GM18861 (cell line): ENCODE data around the gene SND1.

Experiments used
- ATAC-seq: cut with Tn5 transposase; IDR thresholded peaks from one replicate; pipeline ENCODE4 v1.9.1; 2021; ENCODE audit not compliant: unreplicated experiment

Gene SND1

GRCh38 chr7:127764681-127765080 is 112.7 kb downstream of the SND1 start:
- ATAC-seq: no peak

DNA sequence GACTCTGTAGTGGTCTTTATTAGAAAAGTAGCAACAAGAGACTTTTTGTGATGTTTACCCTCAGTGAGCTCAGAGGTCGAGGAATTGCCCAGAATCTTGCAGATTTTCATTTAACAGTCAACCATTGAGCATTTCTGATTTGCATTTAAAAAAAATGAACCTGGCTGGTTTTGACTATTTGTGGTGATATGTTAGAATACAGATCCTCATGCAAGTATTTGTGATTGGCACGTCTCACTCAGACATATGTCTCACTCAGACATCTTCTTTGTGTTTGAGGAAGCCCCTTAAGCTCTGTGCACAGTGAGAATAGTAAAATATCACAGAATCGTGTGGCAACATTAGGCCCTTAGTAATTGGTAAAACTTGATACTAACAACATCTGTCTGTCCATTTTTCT is 113.2 kb downstream of the SND1 start:
- no peak for ATAC-seq

GRCh38 chr7:127766831-127767459 is 115.0 kb downstream of the SND1 start:
- ATAC-seq: no peak

DNA sequence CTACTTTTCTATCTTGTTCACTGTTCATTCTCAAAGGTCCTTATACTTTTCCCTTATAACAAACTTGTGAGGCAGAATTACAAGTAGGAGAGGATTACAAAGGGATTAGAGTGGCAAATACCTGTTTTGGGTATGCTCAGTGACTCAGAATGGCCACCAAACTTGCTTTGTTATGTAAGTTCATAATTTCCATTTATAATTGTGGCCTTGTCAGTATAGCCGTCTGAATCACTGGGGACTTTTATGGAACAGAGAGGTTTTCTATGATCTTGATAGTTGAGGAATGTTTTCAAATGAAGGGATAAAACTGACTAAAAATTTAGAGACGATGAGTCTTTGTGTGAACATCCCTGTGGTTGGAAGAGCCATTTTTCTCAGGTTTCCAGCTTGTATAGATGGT is 116.2 kb downstream of the SND1 start:
- ATAC-seq: no peak

- ATAC-seq: no peak
Measured at GRCh38 chr7:127769137-127769536, 117.1 kb downstream of the SND1 start.

DNA sequence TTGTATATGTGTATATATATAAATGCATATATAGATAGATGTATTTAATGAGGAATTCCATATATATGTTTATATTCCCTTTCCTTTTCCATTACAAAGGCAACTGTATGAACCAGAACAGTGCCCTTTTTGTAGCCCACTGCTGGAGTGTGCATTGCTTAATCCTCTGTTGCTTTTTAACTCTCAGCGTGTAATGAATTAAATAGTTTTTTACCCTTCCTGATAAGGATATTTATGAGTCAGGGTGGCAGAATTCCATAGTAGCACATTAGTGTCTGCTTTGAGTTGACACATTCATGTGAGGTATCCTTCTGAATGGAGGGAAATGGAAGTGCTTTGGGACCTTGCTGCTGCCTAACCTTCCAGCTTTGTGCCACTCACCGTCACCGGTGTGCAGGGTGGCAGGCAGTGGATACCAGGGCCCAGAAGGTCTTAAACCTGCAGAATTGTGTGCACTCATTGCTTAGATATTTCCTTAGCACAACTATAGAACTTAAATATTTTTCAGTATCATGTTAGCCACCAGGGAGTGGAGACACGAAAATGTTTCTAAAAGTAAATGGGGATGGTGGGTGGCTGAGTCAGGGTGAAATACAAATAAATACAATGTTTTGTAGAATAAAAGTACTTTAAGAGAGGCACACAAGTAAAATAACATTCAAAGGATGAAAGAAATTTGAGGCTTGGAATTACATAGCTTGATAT is 117.9 kb downstream of the SND1 start:
- ATAC-seq: no peak

DNA sequence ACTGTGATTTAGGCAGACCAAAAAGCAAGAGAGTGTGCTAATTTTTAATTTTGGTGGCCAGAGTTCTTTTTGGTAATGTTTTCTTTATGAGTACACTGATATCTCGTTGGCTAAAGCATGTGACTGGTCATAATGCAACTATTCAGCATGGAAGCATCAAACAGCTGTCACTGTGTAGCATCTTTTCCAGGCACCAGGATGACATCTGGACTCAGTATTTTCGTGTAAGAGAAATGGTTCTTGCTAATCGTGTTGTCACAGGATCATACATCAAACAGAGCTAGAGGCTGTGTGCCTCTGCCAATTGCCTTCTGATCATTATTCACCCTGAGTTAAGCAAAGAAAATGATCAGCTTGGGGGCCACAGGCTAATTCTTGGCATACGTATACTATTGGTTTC is 118.9 kb downstream of the SND1 start:
- no peak for ATAC-seq

GRCh38 chr7:127771707-127772106 is 119.7 kb downstream of the SND1 start:
- ATAC-seq: no peak

DNA sequence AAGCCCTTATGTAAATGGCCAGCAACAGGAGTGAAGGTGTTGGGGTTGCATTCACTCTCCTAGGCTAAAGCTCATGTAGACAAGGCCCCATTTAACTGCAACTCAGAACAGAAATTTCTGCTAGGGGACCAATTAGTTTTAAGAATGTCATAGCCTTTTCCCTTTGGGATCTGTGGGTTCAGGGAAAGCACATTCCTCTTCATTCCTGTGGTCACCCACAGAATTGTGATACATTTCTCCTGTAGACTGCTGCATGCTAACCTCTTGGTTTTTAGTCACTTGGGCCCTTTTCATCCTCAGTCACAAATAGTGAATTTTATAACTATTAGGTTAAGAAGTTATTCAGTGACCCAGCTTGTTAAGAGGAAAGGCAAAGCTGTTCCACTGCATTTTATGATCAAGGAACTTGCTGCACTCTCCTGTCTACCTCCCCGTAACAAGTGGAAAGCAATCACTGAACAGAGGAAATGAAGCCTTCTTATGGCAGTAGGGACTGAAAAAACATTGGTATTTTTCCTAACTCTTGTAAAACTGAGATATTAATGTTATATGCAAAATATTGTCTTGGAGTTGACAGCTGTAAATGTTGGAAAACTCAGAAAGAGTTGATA is 124.9 kb downstream of the SND1 start:
- no peak for ATAC-seq

- ATAC-seq: no peak
Measured at GRCh38 chr7:127780489-127780888, 128.5 kb downstream of the SND1 start.

DNA sequence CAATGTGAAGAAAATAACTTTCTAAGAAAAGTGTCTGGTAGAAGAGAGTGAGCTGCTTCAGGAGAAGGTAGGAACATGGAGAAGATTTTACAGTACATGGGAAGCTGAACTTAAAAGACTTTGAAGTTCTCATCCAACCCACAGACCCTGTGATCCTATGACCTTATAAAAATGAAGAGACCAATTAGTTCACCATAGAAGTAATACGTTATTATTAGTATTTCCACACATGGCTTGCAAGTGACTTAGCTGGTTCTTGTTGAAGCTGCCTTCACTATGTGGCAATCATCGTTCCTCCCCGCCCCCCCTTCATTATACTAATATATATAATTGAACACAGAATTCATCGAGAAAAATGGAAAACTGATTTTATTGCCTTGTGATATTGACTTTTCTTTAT is 129.1 kb downstream of the SND1 start:
- ATAC-seq: no peak

DNA sequence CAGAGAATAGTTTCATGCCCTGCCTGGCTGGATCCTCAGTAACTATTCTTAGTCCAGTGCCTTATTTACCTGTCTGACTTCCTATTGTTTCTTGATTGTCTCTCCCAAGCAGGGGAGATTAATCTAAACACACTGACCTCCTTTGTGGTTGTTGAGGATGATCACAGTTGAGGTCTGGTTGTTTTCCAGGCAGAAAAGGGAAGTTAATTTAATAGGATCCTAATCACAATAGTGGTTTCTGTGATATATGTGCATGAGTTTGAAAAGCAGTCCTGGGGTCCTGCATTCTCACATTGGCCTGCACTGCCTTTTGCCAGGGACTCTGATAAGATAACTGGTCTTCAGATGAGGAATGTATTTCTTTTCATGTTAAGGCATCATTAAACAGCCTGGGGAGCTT is 130.1 kb downstream of the SND1 start:
- ATAC-seq: no peak

GRCh38 chr7:127782654-127783559 is 130.9 kb downstream of the SND1 start:
- ATAC-seq: peak; percentile 93

DNA sequence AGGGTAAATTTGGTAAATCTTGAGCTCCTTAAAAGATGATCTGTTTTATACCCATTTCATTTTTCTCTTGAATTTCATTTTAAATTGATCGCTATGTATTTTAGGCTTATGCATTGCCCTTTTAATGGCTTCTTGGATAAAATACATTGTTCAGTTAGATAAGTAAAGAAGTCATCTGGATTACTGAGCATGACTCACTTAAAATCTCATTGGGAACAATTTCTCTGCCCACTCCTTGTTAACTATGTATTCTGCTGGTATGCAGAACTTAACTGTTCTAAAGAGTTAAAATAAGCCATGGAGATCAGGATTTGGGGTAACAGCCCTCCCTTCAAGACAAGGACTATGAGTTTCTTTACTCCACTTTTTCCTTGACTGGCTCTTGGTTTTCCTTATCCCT is 134.2 kb downstream of the SND1 start:
- no peak for ATAC-seq

DNA sequence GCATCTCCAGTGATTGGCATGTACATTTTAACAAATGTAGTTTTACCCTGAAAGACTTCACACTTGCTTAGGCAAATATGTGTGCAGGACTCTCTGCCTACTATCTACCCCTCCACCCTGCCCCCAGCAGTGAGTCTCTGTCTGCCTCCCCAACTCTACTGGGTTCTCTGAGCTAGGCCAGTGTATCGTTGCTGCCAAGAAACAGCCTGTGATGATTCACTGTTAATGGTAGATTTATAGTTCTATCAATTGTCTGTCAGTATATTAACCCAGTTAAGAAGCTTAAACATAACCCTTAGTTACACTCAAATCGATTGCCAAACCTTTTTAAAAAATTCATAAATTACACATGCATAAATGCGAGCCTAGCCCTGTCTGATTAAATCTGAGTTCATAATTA is 137.0 kb downstream of the SND1 start:
- ATAC-seq: no peak

DNA sequence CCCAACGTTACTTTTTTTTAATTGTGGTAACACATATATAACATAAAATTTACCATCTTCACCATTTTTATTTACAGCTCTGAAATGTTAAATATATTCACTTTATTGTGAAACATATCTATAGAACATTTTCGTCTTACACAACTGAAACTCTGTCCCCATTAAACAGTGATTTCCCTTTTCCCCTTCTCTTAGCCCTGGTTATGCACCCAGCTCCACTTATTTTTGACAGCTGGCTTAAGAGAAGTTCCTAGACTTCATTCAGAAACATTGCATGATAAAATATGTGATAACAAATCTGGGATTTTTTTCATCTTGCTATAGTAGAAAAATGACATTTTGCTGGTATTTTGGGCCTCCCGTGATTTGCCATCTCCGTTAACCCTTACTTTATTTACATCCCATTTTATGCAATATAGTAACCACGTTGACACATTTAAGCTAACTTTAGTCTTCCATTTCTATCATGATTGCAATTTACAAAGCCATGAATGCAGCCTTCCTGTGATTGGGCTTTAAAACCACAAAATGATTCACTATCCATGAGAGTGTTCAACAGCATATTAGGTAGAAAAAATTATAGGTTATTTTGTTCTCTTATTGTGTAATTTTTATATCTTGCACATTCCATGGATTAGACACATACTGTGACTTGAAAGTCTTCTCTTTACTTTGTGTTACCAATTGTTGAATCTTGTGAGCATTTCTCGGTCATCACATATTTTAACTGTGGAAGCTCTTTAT is 139.6 kb downstream of the SND1 start:
- no peak for ATAC-seq

DNA sequence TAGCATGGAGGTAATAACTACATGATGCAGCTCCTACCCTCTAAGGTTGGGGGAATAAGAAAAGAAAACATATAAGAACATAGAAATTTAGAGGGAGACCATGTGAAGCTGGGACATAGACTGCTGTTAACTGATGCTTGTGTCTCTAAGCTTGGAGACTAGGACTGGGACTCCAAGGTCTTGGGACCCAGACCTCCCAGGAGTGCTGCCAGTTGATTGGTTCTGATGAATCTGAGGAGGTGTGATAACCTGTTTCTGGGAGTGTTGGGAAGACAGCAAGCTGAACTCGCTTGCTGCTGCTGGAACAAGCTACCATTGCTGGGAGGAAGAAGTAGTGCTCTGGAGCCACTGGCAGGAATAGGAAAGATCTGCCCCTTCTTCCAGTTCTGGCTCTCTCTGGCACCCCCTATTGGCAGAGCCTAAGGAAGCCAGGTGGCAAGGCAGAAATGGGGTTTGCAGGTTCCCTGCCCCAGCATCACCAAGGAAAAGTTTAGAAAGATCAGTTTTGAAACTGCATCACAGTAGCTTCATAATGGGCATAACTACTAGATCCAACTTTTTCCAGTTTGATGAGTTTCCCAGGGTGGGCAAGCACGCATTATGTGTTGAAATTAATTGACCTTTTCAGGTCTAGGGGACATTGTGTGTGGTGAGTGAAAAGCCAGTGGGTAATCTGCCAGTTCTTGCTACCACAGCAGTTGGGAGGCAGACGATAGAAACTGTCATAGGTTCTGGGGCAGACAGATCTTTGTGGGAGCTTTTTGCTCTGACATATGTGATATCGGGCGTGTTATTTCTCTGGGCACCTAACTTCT is 140.7 kb downstream of the SND1 start:
- no peak for ATAC-seq

DNA sequence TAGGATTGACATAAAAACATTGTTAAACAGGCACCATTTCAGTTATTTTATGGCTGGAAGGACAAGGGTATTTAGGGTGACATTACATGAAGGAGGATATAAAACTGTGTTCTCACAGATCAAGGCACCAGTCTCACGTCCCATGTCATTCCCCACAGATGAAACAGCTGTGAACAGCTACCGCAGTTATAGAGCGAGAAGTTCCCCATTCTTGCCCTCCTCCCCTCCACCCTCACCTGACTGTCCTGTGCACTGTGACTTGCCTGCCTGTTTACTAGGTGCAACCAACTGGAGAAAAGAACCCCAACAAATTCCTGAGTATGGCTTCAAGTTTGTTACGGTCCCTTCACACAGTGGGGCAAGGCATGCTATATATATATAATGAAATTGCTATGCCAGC is 141.6 kb downstream of the SND1 start:
- ATAC-seq: no peak

DNA sequence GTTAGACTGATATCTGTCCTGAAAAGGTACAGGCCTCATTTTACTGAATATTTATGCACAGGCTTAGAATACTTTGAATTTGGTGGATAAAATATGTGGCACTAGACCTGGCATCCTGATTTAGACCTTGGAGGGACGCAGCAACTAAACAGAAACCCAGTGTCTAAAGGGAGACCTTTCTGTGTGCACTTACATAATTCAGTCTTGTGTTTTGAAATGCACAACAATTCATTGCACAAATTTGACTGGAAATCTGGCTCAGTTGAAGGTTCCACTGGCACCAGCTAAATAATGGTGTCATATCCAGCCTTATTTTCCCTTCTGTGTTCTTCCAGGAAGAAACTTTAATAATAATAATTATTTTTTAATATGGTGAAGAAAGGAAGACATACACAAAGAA is 142.1 kb downstream of the SND1 start:
- ATAC-seq: no peak

- no peak for ATAC-seq
Measured at GRCh38 chr7:127794551-127794950, 142.6 kb downstream of the SND1 start.
